B cell (primary cell): Measurements from ENCODE around the gene TMEM233.

Experiments
- EZH2 ChIP-seq: IDR thresholded peaks from 2 replicates; pipeline ENCODE4 v1.6.1; 2012; ENCODE audit warnings: borderline replicate concordance, low read depth, mild to moderate bottlenecking, moderate library complexity, low read length; ENCODE audit not compliant: insufficient read depth, poor library complexity, severe bottlenecking
- TF ChIP-seq, protein P1 (sequence below): fragments of 200-600 bp; IDR thresholded peaks from one replicate; pipeline ENCODE4 v1.8.0; 2022; ENCODE audit warnings: antibody characterized with exemption, mild to moderate bottlenecking

DNA sequence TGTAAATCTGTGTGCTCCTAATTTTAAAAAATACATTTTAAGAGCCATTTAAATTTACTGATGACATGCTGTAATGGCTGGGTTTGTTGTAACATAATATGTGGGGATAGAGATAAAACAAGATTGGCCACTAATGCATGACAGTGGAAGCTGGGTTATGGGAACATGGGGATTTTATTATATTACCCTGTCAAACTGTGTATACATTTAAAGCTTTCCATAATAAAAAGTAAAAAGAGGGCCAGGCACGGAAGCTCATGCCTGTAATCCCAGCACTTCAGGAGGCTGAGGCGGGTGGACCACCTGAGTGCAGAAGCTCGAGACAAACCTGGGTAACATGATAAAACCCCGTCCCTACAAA is 9.1 kb downstream of the TMEM233 start:
- TF ChIP-seq, protein P1, sequence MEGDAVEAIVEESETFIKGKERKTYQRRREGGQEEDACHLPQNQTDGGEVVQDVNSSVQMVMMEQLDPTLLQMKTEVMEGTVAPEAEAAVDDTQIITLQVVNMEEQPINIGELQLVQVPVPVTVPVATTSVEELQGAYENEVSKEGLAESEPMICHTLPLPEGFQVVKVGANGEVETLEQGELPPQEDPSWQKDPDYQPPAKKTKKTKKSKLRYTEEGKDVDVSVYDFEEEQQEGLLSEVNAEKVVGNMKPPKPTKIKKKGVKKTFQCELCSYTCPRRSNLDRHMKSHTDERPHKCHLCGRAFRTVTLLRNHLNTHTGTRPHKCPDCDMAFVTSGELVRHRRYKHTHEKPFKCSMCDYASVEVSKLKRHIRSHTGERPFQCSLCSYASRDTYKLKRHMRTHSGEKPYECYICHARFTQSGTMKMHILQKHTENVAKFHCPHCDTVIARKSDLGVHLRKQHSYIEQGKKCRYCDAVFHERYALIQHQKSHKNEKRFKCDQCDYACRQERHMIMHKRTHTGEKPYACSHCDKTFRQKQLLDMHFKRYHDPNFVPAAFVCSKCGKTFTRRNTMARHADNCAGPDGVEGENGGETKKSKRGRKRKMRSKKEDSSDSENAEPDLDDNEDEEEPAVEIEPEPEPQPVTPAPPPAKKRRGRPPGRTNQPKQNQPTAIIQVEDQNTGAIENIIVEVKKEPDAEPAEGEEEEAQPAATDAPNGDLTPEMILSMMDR = no peak
- TF ChIP-seq EZH2 = no peak
